IMR-90 (cell line): ENCODE results near the gene SCTR. TPM values are rescaled to one million over a fixed set of nuclear protein-coding genes. Genes with fewer than 3 reads are reported as not detected.

Source experiments
- ATAC-seq: fragments of 200-7000 bp; cut with Tn5 transposase; 2 replicates; pipeline ENCODE4 v1.9.1; 2020; ENCODE audit warnings: low read depth, mild to moderate bottlenecking, moderate library complexity
- BruUV-seq: library from RNA; stranded (reverse); fragments of 400-500 nt; replicated peaks from 2 replicates; lab custom pipeline; 2021; lab: Mats Ljungman, UMichigan
- CTCF ChIA-PET: fragments of 300-600 bp; formaldehyde crosslinking; extraction: SDS; loops from one replicate; lab custom pipeline; 2021; ENCODE audit warnings: antibody characterized with exemption; lab: Yijun Ruan, JAX
- POLR2A ChIA-PET: fragments of 300-600 bp; sonication (Branson Sonifier 250); formaldehyde crosslinking; loops from one replicate; lab custom pipeline; 2022; ENCODE audit warnings: antibody characterized with exemption; ENCODE audit not compliant: unreplicated experiment; lab: Charles Lee
- DNase-seq: peaks from one replicate; pipeline ENCODE4 v3.0.0; 2013
- H2AFZ ChIP-seq: replicated peaks from 2 replicates; pipeline ENCODE3; 2013; ENCODE audit warnings: low read length, mild to moderate bottlenecking; ENCODE audit not compliant: poor library complexity
- H2AK5ac ChIP-seq: 2 replicates; pipeline ENCODE4 v1.6.1; 2013; ENCODE audit warnings: low read depth, low read length, inconsistent platforms
- H2AK9ac ChIP-seq: replicated peaks from 2 replicates; pipeline ENCODE3; 2013; ENCODE audit warnings: mild to moderate bottlenecking, low read depth, low read length, moderate library complexity; ENCODE audit not compliant: poor library complexity
- H2BK120ac ChIP-seq: 2 replicates; pipeline ENCODE4 v1.6.1; 2013; ENCODE audit warnings: low read depth, low read length, inconsistent platforms
- H2BK15ac ChIP-seq: 3 replicates; pipeline ENCODE4 v1.6.1; 2013; ENCODE audit warnings: low read depth, low read length, inconsistent platforms
- H2BK20ac ChIP-seq: 2 replicates; pipeline ENCODE4 v1.6.1; 2013; ENCODE audit warnings: low read depth, mild to moderate bottlenecking, inconsistent platforms, low read length, moderate library complexity
- H2BK5ac ChIP-seq: 2 replicates; pipeline ENCODE4 v1.6.1; 2013; ENCODE audit warnings: mild to moderate bottlenecking, low read depth, low read length, inconsistent platforms; ENCODE audit not compliant: poor library complexity, severe bottlenecking
- H3K14ac ChIP-seq: replicated peaks from 2 replicates; pipeline ENCODE4 v1.6.1; 2013; ENCODE audit warnings: low read depth, low read length, inconsistent platforms
- H3K18ac ChIP-seq: 2 replicates; pipeline ENCODE4 v1.6.1; 2013; ENCODE audit warnings: low read depth, low read length, control low read depth
- H3K23ac ChIP-seq: 2 replicates; pipeline ENCODE4 v1.6.1; 2013; ENCODE audit warnings: low read depth, low read length, inconsistent platforms
- H3K27ac ChIP-seq: 2 replicates; pipeline ENCODE4 v1.5.1; 2013; ENCODE audit warnings: mild to moderate bottlenecking, control low read depth, low read length; ENCODE audit not compliant: insufficient read depth
- H3K27me3 ChIP-seq: 2 replicates; pipeline ENCODE4 v1.6.1; 2013; ENCODE audit warnings: low read length; ENCODE audit not compliant: control insufficient read depth, insufficient read depth
- H3K36me3 ChIP-seq: 2 replicates; pipeline ENCODE4 v1.6.1; 2013; ENCODE audit warnings: low read length, mixed read lengths; ENCODE audit not compliant: control insufficient read depth, insufficient read depth
- H3K4ac ChIP-seq: 2 replicates; pipeline ENCODE4 v1.6.1; 2013; ENCODE audit warnings: low read depth, low read length, inconsistent platforms
- H3K4me1 ChIP-seq: 2 replicates; pipeline ENCODE4 v1.6.1; 2013; ENCODE audit warnings: low read length, mixed read lengths; ENCODE audit not compliant: control insufficient read depth, insufficient read depth
- H3K4me2 ChIP-seq: 2 replicates; pipeline ENCODE4 v1.6.1; 2013; ENCODE audit warnings: low read depth, mild to moderate bottlenecking, control low read depth, low read length, moderate library complexity
- H3K4me3 ChIP-seq: 2 replicates; pipeline ENCODE4 v1.5.1; 2013; ENCODE audit warnings: low read depth, mild to moderate bottlenecking, control low read depth, low read length, moderate library complexity; ENCODE audit not compliant: insufficient read depth
- H3K56ac ChIP-seq: 2 replicates; pipeline ENCODE4 v1.6.1; 2013; ENCODE audit warnings: low read length, inconsistent platforms; ENCODE audit not compliant: insufficient read depth; ENCODE audit errors: extremely low read depth
- H3K79me1 ChIP-seq, 2 experiments: 2 replicates each; pipeline ENCODE4 v1.6.1; 2013; ENCODE audit warnings: low read length in 2 of 2, inconsistent platforms in 1 of 2, low read depth in 1 of 2
- H3K9ac ChIP-seq: 2 replicates; pipeline ENCODE4 v1.6.1; 2013; ENCODE audit warnings: low read depth, low read length, control low read depth
- H3K9me1 ChIP-seq: 2 replicates; pipeline ENCODE4 v1.6.1; 2013; ENCODE audit warnings: low read length, inconsistent platforms; ENCODE audit not compliant: insufficient read depth
- H3K9me3 ChIP-seq: 2 replicates; pipeline ENCODE4 v1.6.1; 2013; ENCODE audit warnings: low read length; ENCODE audit not compliant: control insufficient read depth, insufficient read depth
- H4K20me1 ChIP-seq: 2 replicates; pipeline ENCODE4 v1.6.1; 2013; ENCODE audit warnings: low read length, inconsistent platforms; ENCODE audit not compliant: insufficient read depth
- H4K5ac ChIP-seq: 2 replicates; pipeline ENCODE4 v1.6.1; 2013; ENCODE audit warnings: mild to moderate bottlenecking, low read depth, low read length, control low read depth
- H4K8ac ChIP-seq, 2 experiments: 2 replicates each; pipeline ENCODE4 v1.6.1; 2013; ENCODE audit warnings: low read depth in 2 of 2, low read length in 2 of 2, control low read depth in 1 of 2, inconsistent platforms in 1 of 2
- H4K91ac ChIP-seq: 2 replicates; pipeline ENCODE4 v1.6.1; 2013; ENCODE audit warnings: low read depth, low read length, inconsistent platforms; ENCODE audit not compliant: insufficient read depth
- BHLHE40 ChIP-seq: fragments of 150-350 bp; IDR thresholded peaks from 2 replicates; pipeline ENCODE4 v1.6.1; 2016; ENCODE audit warnings: mild to moderate bottlenecking, low read depth, low read length
- CEBPB ChIP-seq: IDR thresholded peaks from 2 replicates; pipeline ENCODE4 v1.6.1; 2012; ENCODE audit warnings: low read depth, low read length, improper control_type of control experiment
- CHD1 ChIP-seq: IDR thresholded peaks from 2 replicates; pipeline ENCODE4 v1.6.1; 2012; ENCODE audit warnings: low read depth, low read length, improper control_type of control experiment
- FOS ChIP-seq: fragments of 150-350 bp; IDR thresholded peaks from 2 replicates; pipeline ENCODE4 v1.6.1; 2016; ENCODE audit warnings: low read depth, low read length
- MAFK ChIP-seq: IDR thresholded peaks from 2 replicates; pipeline ENCODE4 v1.6.1; 2012; ENCODE audit warnings: low read depth, low read length, improper control_type of control experiment
- MAZ ChIP-seq: IDR thresholded peaks from 2 replicates; pipeline ENCODE4 v1.6.1; 2012; ENCODE audit warnings: low read depth, mild to moderate bottlenecking, low read length, improper control_type of control experiment, moderate library complexity, borderline replicate concordance
- MXI1 ChIP-seq: IDR thresholded peaks from 2 replicates; pipeline ENCODE4 v1.6.1; 2012; ENCODE audit warnings: low read depth, mild to moderate bottlenecking, low read length, moderate library complexity, borderline replicate concordance
- NFE2L2 ChIP-seq: fragments of 150-350 bp; IDR thresholded peaks from 2 replicates; pipeline ENCODE4 v1.6.1; 2016; ENCODE audit warnings: low read depth, mild to moderate bottlenecking, low read length
- POLR2A ChIP-seq: IDR thresholded peaks from 2 replicates; pipeline ENCODE4 v1.6.1; 2012; ENCODE audit warnings: mild to moderate bottlenecking, low read depth, low read length
- RAD21 ChIP-seq: IDR thresholded peaks from 2 replicates; pipeline ENCODE4 v1.6.1; 2012; ENCODE audit warnings: low read length, improper control_type of control experiment
- RCOR1 ChIP-seq: IDR thresholded peaks from 2 replicates; pipeline ENCODE4 v1.6.1; 2012; ENCODE audit warnings: mild to moderate bottlenecking, low read length, improper control_type of control experiment; ENCODE audit not compliant: insufficient replicate concordance
- RFX5 ChIP-seq: IDR thresholded peaks from 2 replicates; pipeline ENCODE4 v1.8.0; 2012; ENCODE audit warnings: low read depth, mild to moderate bottlenecking, low read length, moderate library complexity
- SMC3 ChIP-seq: fragments of 150-350 bp; IDR thresholded peaks from 2 replicates; pipeline ENCODE4 v1.6.1; 2016; ENCODE audit warnings: low read depth, mild to moderate bottlenecking, antibody characterized with exemption, low read length, moderate library complexity
- dilution Hi-C: fragments of 300-500 bp; cut with HindIII; formaldehyde crosslinking; loops from one replicate; pipeline ENCODE4 v1.14.3; 2018; ENCODE audit warnings: low sequenced_read_pairs; ENCODE audit not compliant: unreplicated experiment
- in situ Hi-C: fragments of 300-500 bp; cut with MboI; formaldehyde crosslinking; loops from 3 replicates; pipeline ENCODE4 v1.14.3; 2019; ENCODE audit warnings: low sequenced_read_pairs, inconsistent platforms, mixed read lengths
- intact Hi-C: fragments of 100-400 bp; cut with micrococcal nuclease; formaldehyde crosslinking; loops from 2 replicates; pipeline ENCODE4 v1.10.0; 2022
- polyA plus RNA-seq, 3 experiments: library from polyadenylated mRNA; depleted of rRNA; stranded (reverse); fragments of >200 nt; gene quantifications; 2 replicates each; pipeline ENCODE4 v1.2.3, GENCODE V29; 2012; ENCODE audit warnings: low replicate concordance in 1 of 3
- total RNA-seq: library from RNA; depleted of rRNA; stranded (reverse); fragments of >200 nt; gene quantifications from 2 replicates; pipeline ENCODE4 v1.2.3, GENCODE V29; 2012
- TF ChIP-seq, protein P1 (sequence below): fragments of 150-350 bp; IDR thresholded peaks from 2 replicates; pipeline ENCODE4 v1.6.1; 2017; ENCODE audit warnings: mild to moderate bottlenecking, antibody characterized with exemption, low read length, low read depth
- TF ChIP-seq, protein P2 (sequence below): conservative IDR thresholded peaks from 2 replicates; pipeline ENCODE4 v1.5.1; 2012; ENCODE audit warnings: mild to moderate bottlenecking, low read depth, low read length, improper control_type of control experiment
- TF ChIP-seq, protein P3 (sequence below): fragments of 150-350 bp; IDR thresholded peaks from 2 replicates; pipeline ENCODE4 v1.6.1; 2016; ENCODE audit warnings: low read depth, mild to moderate bottlenecking, low read length, moderate library complexity, borderline replicate concordance

Gene SCTR
- total and polyA plus RNA-seq, 2 of the 4 experiments (the other 2 are of a cell fraction) = not detected

DNA sequence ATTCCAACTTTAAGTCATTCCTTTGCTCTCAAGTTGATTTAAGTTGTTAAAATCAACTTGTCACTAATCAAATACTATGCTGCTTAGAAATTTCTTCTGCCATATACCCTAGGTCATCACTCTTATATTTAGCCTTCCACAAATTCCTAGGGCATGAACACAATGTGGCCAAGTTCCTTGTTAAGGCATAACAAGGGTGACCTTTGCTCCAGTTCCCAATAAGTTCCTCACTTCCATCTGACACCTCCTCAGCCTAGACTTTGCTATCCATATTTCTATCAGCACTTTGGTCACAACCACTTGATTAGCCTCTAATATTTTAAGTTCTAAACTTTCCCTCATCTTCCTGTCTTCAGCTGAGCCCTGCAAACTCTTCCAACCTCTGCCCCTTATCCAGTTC, 102.5 kb downstream of the SCTR start:
- Histone ChIP-seq H3K18ac (no peak overlapping the region), H4K91ac (no peak overlapping the region), H2AFZ (no peak overlapping the region), H3K9me1 (no peaks in the 10 kb centered on the region), H4K8ac (no peak overlapping the region), H2BK5ac (no peak overlapping the region), H3K4me3 (no peak overlapping the region), H2BK120ac (no peak overlapping the region), H3K56ac (no peak overlapping the region), H3K9ac (no peak overlapping the region), H3K36me3 (no peaks in the 10 kb centered on the region), H3K4me2 (no peak overlapping the region), H3K4me1 (no peaks in the 10 kb centered on the region), H3K27ac (no peak overlapping the region), H3K4ac (no peak overlapping the region), H2AK9ac (no peak overlapping the region), H3K23ac (no peak overlapping the region), H3K9me3 (no peaks in the 10 kb centered on the region), H3K14ac (no peak overlapping the region), H4K20me1 (no peaks in the 10 kb centered on the region), H3K79me1 (no peaks in the 10 kb centered on the region), H4K5ac (no peak overlapping the region), H2BK20ac (no peak overlapping the region), H2BK15ac (no peak overlapping the region), H2AK5ac (no peak overlapping the region), H3K27me3 (peaks cover 19% of the 10 kb centered on the region)
- DNase-seq = no peak
- no peak for TF ChIP-seq POLR2A
- TF ChIP-seq, protein P1, sequence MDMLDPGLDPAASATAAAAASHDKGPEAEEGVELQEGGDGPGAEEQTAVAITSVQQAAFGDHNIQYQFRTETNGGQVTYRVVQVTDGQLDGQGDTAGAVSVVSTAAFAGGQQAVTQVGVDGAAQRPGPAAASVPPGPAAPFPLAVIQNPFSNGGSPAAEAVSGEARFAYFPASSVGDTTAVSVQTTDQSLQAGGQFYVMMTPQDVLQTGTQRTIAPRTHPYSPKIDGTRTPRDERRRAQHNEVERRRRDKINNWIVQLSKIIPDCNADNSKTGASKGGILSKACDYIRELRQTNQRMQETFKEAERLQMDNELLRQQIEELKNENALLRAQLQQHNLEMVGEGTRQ = no peak
- TF ChIP-seq, protein P2, sequence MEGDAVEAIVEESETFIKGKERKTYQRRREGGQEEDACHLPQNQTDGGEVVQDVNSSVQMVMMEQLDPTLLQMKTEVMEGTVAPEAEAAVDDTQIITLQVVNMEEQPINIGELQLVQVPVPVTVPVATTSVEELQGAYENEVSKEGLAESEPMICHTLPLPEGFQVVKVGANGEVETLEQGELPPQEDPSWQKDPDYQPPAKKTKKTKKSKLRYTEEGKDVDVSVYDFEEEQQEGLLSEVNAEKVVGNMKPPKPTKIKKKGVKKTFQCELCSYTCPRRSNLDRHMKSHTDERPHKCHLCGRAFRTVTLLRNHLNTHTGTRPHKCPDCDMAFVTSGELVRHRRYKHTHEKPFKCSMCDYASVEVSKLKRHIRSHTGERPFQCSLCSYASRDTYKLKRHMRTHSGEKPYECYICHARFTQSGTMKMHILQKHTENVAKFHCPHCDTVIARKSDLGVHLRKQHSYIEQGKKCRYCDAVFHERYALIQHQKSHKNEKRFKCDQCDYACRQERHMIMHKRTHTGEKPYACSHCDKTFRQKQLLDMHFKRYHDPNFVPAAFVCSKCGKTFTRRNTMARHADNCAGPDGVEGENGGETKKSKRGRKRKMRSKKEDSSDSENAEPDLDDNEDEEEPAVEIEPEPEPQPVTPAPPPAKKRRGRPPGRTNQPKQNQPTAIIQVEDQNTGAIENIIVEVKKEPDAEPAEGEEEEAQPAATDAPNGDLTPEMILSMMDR = no peak
- no peak for TF ChIP-seq RCOR1
- TF ChIP-seq, protein P3, sequence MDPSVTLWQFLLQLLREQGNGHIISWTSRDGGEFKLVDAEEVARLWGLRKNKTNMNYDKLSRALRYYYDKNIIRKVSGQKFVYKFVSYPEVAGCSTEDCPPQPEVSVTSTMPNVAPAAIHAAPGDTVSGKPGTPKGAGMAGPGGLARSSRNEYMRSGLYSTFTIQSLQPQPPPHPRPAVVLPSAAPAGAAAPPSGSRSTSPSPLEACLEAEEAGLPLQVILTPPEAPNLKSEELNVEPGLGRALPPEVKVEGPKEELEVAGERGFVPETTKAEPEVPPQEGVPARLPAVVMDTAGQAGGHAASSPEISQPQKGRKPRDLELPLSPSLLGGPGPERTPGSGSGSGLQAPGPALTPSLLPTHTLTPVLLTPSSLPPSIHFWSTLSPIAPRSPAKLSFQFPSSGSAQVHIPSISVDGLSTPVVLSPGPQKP = no peak
- TF ChIP-seq MAZ = no peak
- no peak for TF ChIP-seq BHLHE40
- TF ChIP-seq MXI1 = no peak
- TF ChIP-seq NFE2L2 = no peak
- no peak for TF ChIP-seq CEBPB
- no peak for TF ChIP-seq SMC3
- no peak for TF ChIP-seq CHD1
- no peak for TF ChIP-seq FOS
- TF ChIP-seq RFX5 = no peak
- TF ChIP-seq MAFK = no peak
- TF ChIP-seq RAD21 = no peak
- BruUV-seq = no TSS peak
- dilution Hi-C loops (no loop called here), in situ Hi-C loops (no loop called here), intact Hi-C loops (no loop called here)
- POLR2A ChIA-PET = no interaction called here
- ATAC-seq = no peak
- CTCF ChIA-PET = no interaction called here
